GOT3 (cell line): ENCODE results near the gene TMEFF2.

ENCODE experiments used
- DNase-seq: peaks from one replicate; lab custom pipeline; 2025; ENCODE audit warnings: mixed read lengths; lab: John Stamatoyannopoulos, UW

TMEFF2 gene

DNA sequence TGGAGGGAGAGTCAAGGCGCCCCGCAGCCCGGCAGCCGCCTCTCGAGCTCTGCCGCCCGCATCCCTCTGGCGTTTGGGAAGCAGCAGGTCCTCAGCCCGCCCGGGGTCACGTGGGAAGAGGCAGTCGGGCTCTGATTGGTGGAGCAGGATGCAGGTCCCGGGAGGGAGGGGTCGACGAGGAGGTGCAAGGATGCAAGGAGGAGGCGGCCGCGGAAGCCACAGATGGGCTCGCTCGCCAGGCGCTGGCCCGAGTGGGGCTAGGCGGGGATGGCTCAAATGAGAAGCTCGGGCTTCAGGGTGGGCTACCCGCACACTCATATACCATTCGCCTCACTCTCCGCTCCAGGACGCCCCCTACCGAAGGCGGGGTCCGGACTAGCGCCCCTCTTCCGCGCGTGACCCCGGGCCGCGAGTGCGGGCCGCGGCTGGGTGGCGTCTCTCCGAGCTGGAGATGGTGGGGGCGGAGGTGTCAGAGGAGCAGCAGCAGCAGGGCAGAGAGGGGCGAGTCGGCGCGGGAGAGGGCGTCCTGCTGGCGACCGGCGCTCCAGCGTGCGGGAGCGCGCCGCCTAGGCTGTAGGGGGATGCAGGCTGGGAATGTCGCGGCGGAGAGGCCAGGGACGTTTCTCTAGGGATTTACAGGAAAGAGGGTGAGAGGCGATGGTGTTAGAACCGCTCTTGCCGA is at the start of gene TMEFF2:
Gene TMEFF2 (minus strand): TSS at position 68 of the 682 bp plus-strand sequence. CDS start 409 bp downstream, outside the sequence.
- DNase-seq: peak; percentile 25

GRCh38 chr2:192243488-192243887 is 48.8 kb upstream of the TMEFF2 start:
- no peak for DNase-seq

GRCh38 chr2:192236136-192236535 is 41.4 kb upstream of the TMEFF2 start:
- DNase-seq: no peak

GRCh38 chr2:192230889-192231453 is 36.2 kb upstream of the TMEFF2 start:
- no peak for DNase-seq

DNA sequence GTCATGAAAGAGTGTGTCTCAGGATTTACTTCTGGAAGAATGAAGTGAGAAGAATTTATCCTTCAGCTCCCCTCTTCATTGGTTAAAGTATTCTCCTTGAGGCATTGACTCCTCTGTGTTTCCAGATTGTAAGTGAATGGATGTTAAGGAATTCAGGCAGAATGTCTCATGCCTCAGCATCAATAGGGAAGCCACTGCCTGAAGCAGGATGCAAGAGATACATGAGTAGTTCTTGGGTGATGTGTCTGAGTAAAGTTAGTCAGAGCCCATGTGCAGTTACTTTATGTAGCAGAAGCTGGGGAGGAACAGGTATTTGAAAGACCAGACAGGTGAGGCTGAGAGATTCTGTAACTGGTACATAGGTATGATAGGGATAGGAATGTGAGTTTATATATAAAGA is 34.0 kb upstream of the TMEFF2 start:
- DNase-seq: no peak

GRCh38 chr2:192218970-192219369 is 24.2 kb upstream of the TMEFF2 start:
- no peak for DNase-seq

GRCh38 chr2:192218377-192218776 is 23.6 kb upstream of the TMEFF2 start:
- DNase-seq: no peak

DNA sequence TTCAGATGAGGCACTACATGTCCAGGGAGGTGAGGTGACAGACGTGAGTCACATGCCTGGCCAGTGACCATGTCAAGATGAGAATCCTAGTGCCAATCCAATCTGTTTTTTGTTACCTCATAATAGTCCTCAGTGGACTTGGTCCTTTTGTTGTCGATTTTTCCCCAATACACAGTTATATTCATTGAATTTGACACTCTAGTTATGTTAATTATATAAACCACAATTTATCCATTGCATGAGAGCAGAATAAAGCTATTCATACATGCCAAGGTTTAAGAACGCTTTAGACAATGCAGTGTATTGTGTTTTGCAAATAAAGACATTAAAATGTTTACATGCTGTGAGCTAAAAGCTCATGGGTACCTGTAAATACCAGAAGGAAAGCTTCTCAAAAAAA is 21.6 kb upstream of the TMEFF2 start:
- no peak for DNase-seq

DNA sequence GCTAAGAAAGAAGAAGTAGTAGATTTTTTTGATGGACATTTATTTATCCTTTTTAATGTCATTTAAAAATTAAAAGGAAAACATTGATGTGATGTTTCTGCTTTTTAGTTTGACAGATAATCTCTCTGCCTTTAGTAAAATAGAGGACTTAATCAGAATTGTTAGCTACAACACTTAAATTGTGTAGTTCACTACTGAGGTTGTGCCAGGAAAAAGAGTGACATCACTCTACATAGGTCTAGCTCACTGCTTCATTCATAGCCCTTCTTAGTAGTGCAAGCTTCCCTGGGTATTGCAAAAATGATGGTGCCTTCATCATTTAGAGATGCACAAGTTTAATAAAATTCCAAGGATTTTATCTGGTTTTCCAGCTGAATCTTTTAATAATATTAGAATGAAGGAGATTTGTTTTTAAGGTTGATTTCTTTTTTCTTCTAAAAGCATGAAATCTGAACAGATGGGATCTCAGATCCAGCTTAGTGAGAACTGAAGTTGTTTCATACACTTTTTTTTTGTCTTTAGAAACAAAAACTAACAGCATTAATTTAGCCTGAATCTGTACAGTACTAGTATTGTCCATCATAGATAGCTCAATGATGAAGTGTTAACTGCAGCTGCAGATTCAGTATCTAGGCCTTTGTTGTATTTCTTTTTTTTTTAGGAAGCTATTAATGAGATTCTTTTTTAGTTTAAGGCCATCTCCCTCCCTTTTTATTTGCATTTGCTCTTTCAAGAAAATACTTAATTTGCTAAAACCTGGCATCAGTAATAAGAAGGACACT is 20.6 kb upstream of the TMEFF2 start:
- DNase-seq: no peak

- no peak for DNase-seq
Observed at GRCh38 chr2:192208848-192209247, 14.1 kb upstream of the TMEFF2 start.

GRCh38 chr2:192206399-192206798 is 11.7 kb upstream of the TMEFF2 start:
- DNase-seq: no peak

- no peak for DNase-seq
Observed at GRCh38 chr2:192203876-192204275, 9.1 kb upstream of the TMEFF2 start.

DNA sequence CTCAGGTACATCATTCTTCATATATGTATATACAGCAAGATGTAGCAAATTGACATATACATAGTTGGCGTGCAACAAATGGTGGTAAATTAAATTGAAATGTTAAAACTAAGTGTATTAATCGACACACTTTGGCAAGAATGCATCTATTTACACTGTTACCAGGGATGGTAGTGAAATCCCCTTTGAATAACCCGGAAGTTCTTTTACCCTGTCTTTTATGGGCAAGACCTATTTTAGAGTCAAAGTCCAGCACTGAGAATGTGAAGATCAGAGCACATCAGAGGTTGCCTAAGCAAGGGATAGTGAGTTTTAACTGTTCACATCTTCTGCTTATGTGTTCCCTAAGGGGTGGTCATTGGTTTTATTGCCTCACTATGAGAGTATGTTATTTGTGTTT is 7.6 kb upstream of the TMEFF2 start:
- DNase-seq: no peak

DNA sequence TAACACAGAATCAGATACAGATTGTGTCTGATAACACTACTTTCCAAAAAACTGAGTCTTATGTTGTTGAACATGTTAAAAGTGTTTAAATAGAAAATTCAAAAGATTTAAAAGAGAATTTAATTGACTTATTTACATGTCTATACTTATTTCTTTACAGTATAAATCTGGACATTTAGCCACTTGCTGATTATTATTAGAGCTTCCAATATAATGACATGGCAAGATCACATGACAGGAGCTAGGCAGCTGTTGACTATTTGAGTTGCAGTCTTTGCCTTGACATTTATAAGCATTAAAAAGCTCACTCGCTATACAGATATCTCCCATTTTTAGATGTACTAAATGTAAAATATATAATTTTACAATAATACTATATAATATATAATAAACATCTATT is 6.4 kb upstream of the TMEFF2 start:
- DNase-seq: no peak

- no peak for DNase-seq
Observed at GRCh38 chr2:192197357-192197756, 2.6 kb upstream of the TMEFF2 start.

DNA sequence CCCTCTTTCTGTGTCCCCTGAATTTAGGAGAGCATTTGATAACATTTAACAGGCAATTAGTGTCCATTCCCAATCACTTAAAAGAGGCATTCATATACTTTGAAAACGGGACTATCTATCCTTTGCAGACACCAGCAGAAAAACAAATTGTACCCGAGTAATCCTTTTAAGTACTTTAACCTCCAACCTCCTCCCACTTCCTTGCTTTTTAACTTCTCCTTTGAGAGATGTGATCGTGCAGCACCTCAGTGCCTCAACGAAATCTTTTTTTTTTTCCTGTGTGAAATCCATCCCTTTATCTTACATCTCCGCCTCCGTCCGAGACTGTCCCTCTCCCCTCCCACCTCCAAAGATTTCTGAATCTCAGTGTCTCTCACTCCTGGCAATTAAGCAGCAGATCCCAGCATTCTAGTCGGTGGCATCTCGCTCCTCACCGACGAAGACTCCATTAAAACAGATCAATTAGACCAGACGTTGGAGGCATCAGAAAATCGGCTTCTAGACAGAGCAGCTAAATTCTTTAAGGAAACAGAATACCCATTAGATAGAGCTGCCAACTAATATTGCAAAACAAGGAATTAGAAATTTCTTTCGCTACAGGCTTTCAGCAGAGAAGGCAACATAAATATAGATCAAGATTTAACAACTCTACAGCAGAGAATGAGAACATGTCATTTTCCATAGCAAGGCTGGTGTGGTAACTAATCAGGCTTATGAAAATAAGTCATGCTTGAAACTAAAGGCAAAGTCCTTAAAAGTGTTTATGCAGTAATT is 1.9 kb upstream of the TMEFF2 start:
- no peak for DNase-seq

- DNase-seq: no peak
Observed at GRCh38 chr2:192195548-192196418, 1.1 kb upstream of the TMEFF2 start.

GRCh38 chr2:192194265-192194865 is 368 bp downstream of the TMEFF2 start:
- peak; percentile 16 for DNase-seq

DNA sequence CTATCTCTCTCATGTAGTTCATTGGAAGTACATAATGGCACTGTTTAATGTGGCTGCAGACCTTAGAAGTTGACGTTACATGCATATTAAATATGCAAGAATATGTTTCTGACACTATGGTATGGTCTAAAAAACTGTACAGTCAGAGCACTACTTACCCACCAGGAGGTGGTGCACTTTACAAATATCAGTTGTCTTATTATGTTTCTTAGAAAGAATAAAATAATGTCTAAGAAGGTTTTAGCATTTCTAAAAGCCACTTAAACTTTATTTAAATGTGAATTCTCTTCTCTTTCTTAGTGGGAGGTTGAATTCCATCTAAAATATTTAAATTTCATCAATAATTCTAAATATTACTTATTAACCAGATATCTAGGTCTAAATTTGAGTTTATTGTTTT is 4.3 kb downstream of the TMEFF2 start:
- DNase-seq: no peak

GRCh38 chr2:192186806-192187205 is 7.9 kb downstream of the TMEFF2 start:
- no peak for DNase-seq

DNA sequence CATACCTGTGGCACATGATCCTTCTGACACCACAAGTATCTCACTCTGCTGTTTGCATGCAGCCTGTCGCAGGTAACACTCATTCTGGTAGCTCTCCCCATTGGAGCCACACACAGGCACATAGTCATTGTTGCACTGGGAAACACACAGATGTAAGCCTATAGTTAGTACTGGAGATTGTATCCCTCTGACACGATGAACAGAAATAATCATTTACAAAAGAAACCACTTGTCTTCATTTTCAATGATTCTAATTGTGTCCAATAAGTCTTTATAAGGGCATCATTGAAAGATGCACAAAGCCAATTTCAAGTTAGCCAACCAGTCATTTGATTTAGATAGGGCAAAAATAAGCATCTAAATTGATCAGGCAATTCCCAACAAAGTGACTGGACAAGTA is 10.4 kb downstream of the TMEFF2 start:
- no peak for DNase-seq
